ENCODE measurements around the gene SLC6A8.
"Not testable (repeated sequence)": the region's sequence is repeated elsewhere in the genome, so short reads cannot be mapped to it uniquely, and the experiment has no call there.

The SLC6A8 gene

GRCh38 chrX:153733651-153734240, 46.0 kb downstream of the SLC6A8 start:
- DNase-seq: no peak

- DNase-seq: no peak
Observed at GRCh38 chrX:153734871-153735270, 47.1 kb downstream of the SLC6A8 start.

GRCh38 chrX:153735274-153735673, 47.5 kb downstream of the SLC6A8 start:
- DNase-seq: no peak

- DNase-seq: no peak
Observed at GRCh38 chrX:153736071-153736820, 48.5 kb downstream of the SLC6A8 start.

GRCh38 chrX:153736871-153737441, 49.2 kb downstream of the SLC6A8 start:
- DNase-seq: no peak

- DNase-seq: no peak
Observed at GRCh38 chrX:153738056-153738605, 50.4 kb downstream of the SLC6A8 start.

GRCh38 chrX:153739754-153740486, 52.2 kb downstream of the SLC6A8 start:
- peak; percentile 24 for DNase-seq

GRCh38 chrX:153740631-153741222, 53.0 kb downstream of the SLC6A8 start:
- DNase-seq: no peak

GRCh38 chrX:153741446-153741845, 53.7 kb downstream of the SLC6A8 start:
- DNase-seq: no peak

GRCh38 chrX:153742111-153742510, 54.4 kb downstream of the SLC6A8 start:
- not testable (repeated sequence) for DNase-seq

- not testable (repeated sequence) for DNase-seq
Observed at GRCh38 chrX:153742796-153743467, 55.2 kb downstream of the SLC6A8 start.

GRCh38 chrX:153743468-153744209, 55.9 kb downstream of the SLC6A8 start:
- DNase-seq: not testable (repeated sequence)

- DNase-seq: no peak
Observed at GRCh38 chrX:153744210-153745066, 56.7 kb downstream of the SLC6A8 start.

GRCh38 chrX:153745067-153745433, 57.3 kb downstream of the SLC6A8 start:
- not testable (repeated sequence) for DNase-seq
